CD4-positive, alpha-beta T cell (primary cell): ENCODE results near the gene RASIP1. TPM values are rescaled to one million over a fixed set of nuclear protein-coding genes. Genes with fewer than 3 reads are reported as not detected.

Experiments
- ATAC-seq: fragments of 200-7000 bp; cut with Tn5 transposase; one replicate; pipeline ENCODE4 v1.10.0; 2022; ENCODE audit warnings: mild to moderate bottlenecking; ENCODE audit not compliant: poor library complexity
- CTCF ChIA-PET: fragments of 350-600 bp; sonication (Branson Sonifier 250); formaldehyde crosslinking; loops from one replicate; lab custom pipeline; 2021; ENCODE audit warnings: antibody characterized with exemption, inconsistent platforms; lab: Charles Lee
- POLR2A ChIA-PET: fragments of 350-600 bp; sonication (Branson Sonifier 250); formaldehyde crosslinking; loops from one replicate; lab custom pipeline; 2021; ENCODE audit warnings: antibody characterized with exemption, inconsistent platforms; lab: Charles Lee
- DNase-seq, 14 experiments: peaks; one replicate each; pipeline ENCODE4 v3.0.0-alpha.2; 2013 to 2020; ENCODE audit warnings: mixed read lengths in 2 of 14
- H3K27ac ChIP-seq, 2 donors: one replicate each; pipeline versions ENCODE4 v1.5.1 to v1.7.0; 2013; ENCODE audit warnings: low read length in 2 of 2, low read depth in 1 of 2, mild to moderate bottlenecking in 1 of 2
- H3K27me3 ChIP-seq, 2 experiments: 1 replicate in 1 of 2; 2 replicates in 1 of 2; pipeline versions ENCODE4 v1.6.1 to v1.7.0; 2013; ENCODE audit warnings: low read length in 2 of 2, control low read depth in 1 of 2, mild to moderate bottlenecking in 1 of 2, moderate library complexity in 1 of 2; ENCODE audit not compliant: insufficient read depth in 2 of 2, control insufficient read depth in 1 of 2
- H3K36me3 ChIP-seq: one replicate; pipeline ENCODE4 v1.6.1; 2013; ENCODE audit warnings: low read length, control low read depth; ENCODE audit not compliant: insufficient read depth
- H3K4me1 ChIP-seq: one replicate; pipeline ENCODE4 v1.6.1; 2013; ENCODE audit warnings: low read length, control low read depth; ENCODE audit not compliant: insufficient read depth
- H3K4me3 ChIP-seq: one replicate; pipeline ENCODE4 v1.5.1; 2013; ENCODE audit warnings: mild to moderate bottlenecking, low read length, moderate library complexity
- H3K9me3 ChIP-seq, 2 experiments: 1 replicate in 1 of 2; 2 replicates in 1 of 2; pipeline versions ENCODE4 v1.6.1 to v1.7.0; 2013; ENCODE audit warnings: low read length in 2 of 2, mild to moderate bottlenecking in 2 of 2, control low read depth in 1 of 2, moderate library complexity in 1 of 2; ENCODE audit not compliant: control insufficient read depth in 1 of 2, insufficient read depth in 1 of 2
- H3K27ac Mint-ChIP-seq: one replicate; pipeline ENCODE4 v1.8.0; 2020; ENCODE audit warnings: mixed read lengths
- H3K27me3 Mint-ChIP-seq: one replicate; pipeline ENCODE4 v1.8.0; 2021; ENCODE audit warnings: mixed read lengths
- H3K36me3 Mint-ChIP-seq: one replicate; pipeline ENCODE4 v1.8.0; 2021; ENCODE audit warnings: low read depth, mixed read lengths
- H3K4me1 Mint-ChIP-seq: one replicate; pipeline ENCODE4 v1.8.0; 2021; ENCODE audit warnings: low read depth, mixed read lengths
- H3K4me3 Mint-ChIP-seq: one replicate; pipeline ENCODE4 v1.8.0; 2020; ENCODE audit warnings: mild to moderate bottlenecking, mixed read lengths
- H3K9me3 Mint-ChIP-seq: one replicate; pipeline ENCODE4 v1.8.0; 2020; ENCODE audit warnings: mixed read lengths
- CTCF ChIP-seq: fragments of 200-600 bp; IDR thresholded peaks from one replicate; pipeline ENCODE4 v1.8.0; 2022; ENCODE audit warnings: antibody characterized with exemption, mild to moderate bottlenecking
- intact Hi-C, 2 experiments: fragments of 100-400 bp; cut with DNase I in 1 of 2; cut with micrococcal nuclease in 1 of 2; formaldehyde crosslinking; loops; one replicate each; pipeline versions ENCODE4 v1.15.1 to v1.9.0; 2023 to 2025; cut with DNase I, micrococcal nuclease
- total RNA-seq, 174 experiments: library from RNA in 2 of 174; stranded (reverse) in 2 of 174; gene quantifications; one replicate each; pipeline ENCODE4 v1.2.3 and lab custom pipeline; 2021 to 2026

Gene RASIP1
- total RNA-seq, 2 experiments from 2014 or later, result 0.55 to 0.56 TPM

GRCh38 chr19:48784527-48784926 is 44.1 kb upstream of the RASIP1 start:
- H3K4me1 Mint-ChIP-seq, result peaks cover 4% of the 10 kb centered on the region
- no peak for DNase-seq
- H3K4me3 ChIP-seq, result no peak overlapping the region
- H3K4me1 ChIP-seq, result peaks cover 4% of the 10 kb centered on the region
- H3K27ac Mint-ChIP-seq, result no peak overlapping the region
- TF ChIP-seq CTCF, result no peak
- H3K36me3 Mint-ChIP-seq, result no peaks in the 10 kb centered on the region
- peaks cover 23% of the 10 kb centered on the region for H3K27me3 Mint-ChIP-seq
- no peaks in the 10 kb centered on the region for H3K9me3 Mint-ChIP-seq
- intact Hi-C loops, result no loop called here
- ChIA-PET POLR2A (no interaction called here), CTCF (no interaction called here)
- no peak for ATAC-seq
- H3K27ac ChIP-seq, result no peak overlapping the region
- no peaks in the 10 kb centered on the region for H3K36me3 ChIP-seq
- H3K4me3 Mint-ChIP-seq, result no peak overlapping the region
- peaks cover 0 to 2% of the 10 kb centered on the region in 2 experiments for H3K27me3 ChIP-seq
- H3K9me3 ChIP-seq, result no peaks in the 10 kb centered on the region

GRCh38 chr19:48780631-48781391 is 40.4 kb upstream of the RASIP1 start:
- intact Hi-C loops, result no loop called here
- POLR2A ChIA-PET, result no interaction called here
- Histone ChIP-seq H3K9me3 (no peaks in the 10 kb centered on the region), H3K27me3 (peaks cover 0 to 2% of the 10 kb centered on the region in 2 experiments), H3K4me3 (no peak overlapping the region), H3K4me1 (peaks cover 4% of the 10 kb centered on the region), H3K27ac (no peak overlapping the region), H3K36me3 (no peaks in the 10 kb centered on the region)
- ATAC-seq (no peak), DNase-seq (peak in 2 of 14 experiments; percentile 43 to 55)
- Mint-ChIP-seq H3K27ac (no peak overlapping the region), H3K4me3 (no peak overlapping the region), H3K27me3 (peaks cover 21% of the 10 kb centered on the region), H3K36me3 (no peaks in the 10 kb centered on the region), H3K9me3 (no peaks in the 10 kb centered on the region), H3K4me1 (peaks cover 4% of the 10 kb centered on the region)
- no peak for TF ChIP-seq CTCF
- CTCF ChIA-PET, result no interaction called here

DNA sequence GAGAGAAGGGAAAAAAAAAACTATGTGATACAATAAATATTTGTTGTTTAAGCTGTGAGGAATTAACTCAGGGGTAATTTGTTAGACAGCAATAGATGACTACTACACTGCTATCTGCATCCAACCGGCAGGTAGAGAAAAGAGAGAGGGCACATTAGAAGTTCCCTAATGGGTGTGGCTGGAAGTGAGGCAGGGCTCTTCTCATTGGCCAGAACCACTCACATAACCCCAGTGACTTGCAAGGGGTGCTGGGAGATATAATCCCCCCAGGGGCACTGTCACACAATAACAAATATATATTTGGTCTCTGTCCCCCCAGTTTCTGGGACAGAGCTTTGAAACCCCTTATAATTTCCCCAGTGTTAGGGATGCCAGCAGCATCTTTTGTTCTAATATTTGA is 39.2 kb upstream of the RASIP1 start:
- Histone ChIP-seq H3K4me1 (peaks cover 4% of the 10 kb centered on the region), H3K9me3 (no peaks in the 10 kb centered on the region), H3K27ac (no peak overlapping the region), H3K27me3 (peaks cover 0 to 2% of the 10 kb centered on the region in 2 experiments), H3K36me3 (no peaks in the 10 kb centered on the region), H3K4me3 (no peak overlapping the region)
- H3K36me3 Mint-ChIP-seq, result no peaks in the 10 kb centered on the region
- POLR2A ChIA-PET, result no interaction called here
- H3K4me1 Mint-ChIP-seq, result peaks cover 4% of the 10 kb centered on the region
- no peak for TF ChIP-seq CTCF
- H3K4me3 Mint-ChIP-seq, result no peak overlapping the region
- CTCF ChIA-PET, result interaction anchor here (0.7 kb wide), 1 partner anchor 9 kb away, joined by 6 read pairs; no protein-coding TSS in a partner anchor
- no peaks in the 10 kb centered on the region for H3K9me3 Mint-ChIP-seq
- DNase-seq (no peak), ATAC-seq (no peak)
- intact Hi-C loops, result no loop called here
- H3K27ac Mint-ChIP-seq, result no peak overlapping the region
- H3K27me3 Mint-ChIP-seq, result peaks cover 15% of the 10 kb centered on the region
